OCI-LY3 (cell line): Measurements from ENCODE around the gene RAB11B.

Experiments
- CTCF ChIP-seq: fragments of 200-600, 300-600 bp; sonication (generic); IDR thresholded peaks from 2 replicates; pipeline ENCODE4 v1.5.1; 2014; ENCODE audit warnings: antibody characterized with exemption, low read length, low read depth
- EZH2phosphoT487 ChIP-seq: fragments of 200-600 bp; shearing (Covaris generic); IDR thresholded peaks from 2 replicates; pipeline ENCODE4 v1.6.1; 2018; ENCODE audit warnings: antibody characterized with exemption, mixed run types, low read depth

DNA sequence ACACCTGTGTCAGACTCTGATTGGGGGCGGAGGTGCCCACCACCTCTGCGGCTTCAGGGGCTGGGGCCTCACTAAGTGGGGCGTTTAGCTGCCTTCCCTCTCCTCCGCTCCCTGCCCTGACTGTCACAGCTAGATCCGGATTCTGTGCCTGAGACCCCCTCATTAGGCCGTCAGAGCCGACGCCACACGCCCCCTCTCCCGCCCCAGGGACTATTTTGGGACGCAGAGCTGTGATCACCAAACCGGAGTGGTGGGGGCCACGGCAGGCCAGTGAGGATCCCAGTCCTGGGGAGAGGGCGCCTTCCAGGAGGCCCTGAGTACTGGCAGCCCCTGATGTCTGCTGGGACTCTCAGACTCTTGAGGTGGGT, 47.9 kb upstream of the RAB11B start:
- TF ChIP-seq CTCF (no peak), EZH2phosphoT487 (no peak)
